Panc1 (cell line): ENCODE measurements around the gene HPN. TPM values are rescaled to one million over a fixed set of nuclear protein-coding genes. Genes with fewer than 3 reads are reported as not detected.

Experiments
- ATAC-seq: fragments of 200-7000 bp; cut with Tn5 transposase; 2 replicates; pipeline ENCODE4 v1.9.1; 2020; ENCODE audit warnings: mild to moderate bottlenecking, moderate library complexity
- BruUV-seq: library from RNA; stranded (reverse); fragments of 400-500 nt; replicated peaks from 2 replicates; lab custom pipeline; 2021; lab: Mats Ljungman, UMichigan
- CTCF ChIA-PET: fragments of 300-600 bp; sonication (Branson Sonifier 250); formaldehyde crosslinking; loops from one replicate; lab custom pipeline; 2022; ENCODE audit warnings: antibody characterized with exemption; lab: Charles Lee
- POLR2A ChIA-PET: fragments of 300-600 bp; sonication (Branson Sonifier 250); formaldehyde crosslinking; loops from one replicate; lab custom pipeline; 2022; ENCODE audit warnings: antibody characterized with exemption; lab: Charles Lee
- DNase-seq: peaks from one replicate; pipeline ENCODE4 v3.0.0-alpha.2; 2010; ENCODE audit warnings: low read depth, low spot score
- H3K27ac ChIP-seq: 2 replicates; pipeline ENCODE4 v1.5.1; 2011; ENCODE audit warnings: mild to moderate bottlenecking, low read length, inconsistent platforms
- H3K27me3 ChIP-seq: fragments of 200-500 bp; sonication (Bioruptor generic); 2 replicates; pipeline ENCODE4 v1.6.0; 2014; ENCODE audit warnings: low read length, inconsistent platforms; ENCODE audit not compliant: control insufficient read depth, insufficient read depth
- H3K36me3 ChIP-seq: fragments of 200-500 bp; sonication (Bioruptor generic); 2 replicates; pipeline ENCODE4 v1.5.1; 2014; ENCODE audit warnings: inconsistent platforms, mild to moderate bottlenecking, low read length, moderate library complexity; ENCODE audit not compliant: control insufficient read depth, insufficient read depth
- H3K4me1 ChIP-seq: 2 replicates; pipeline ENCODE4 v1.5.1; 2011; ENCODE audit warnings: inconsistent platforms, mild to moderate bottlenecking, low read length, moderate library complexity; ENCODE audit not compliant: control insufficient read depth, insufficient read depth
- H3K4me3 ChIP-seq, 2 experiments: 2 replicates each; pipeline ENCODE4 v1.5.1; 2011 to 2012; ENCODE audit warnings: low read depth in 2 of 2, low read length in 2 of 2, mild to moderate bottlenecking in 2 of 2, inconsistent platforms in 1 of 2, moderate library complexity in 1 of 2
- H3K9me3 ChIP-seq: fragments of 200-500 bp; sonication (Bioruptor generic); 2 replicates; pipeline ENCODE4 v1.5.1; 2014; ENCODE audit warnings: low read depth, mild to moderate bottlenecking, inconsistent platforms, low read length, moderate library complexity; ENCODE audit not compliant: control insufficient read depth, insufficient read depth
- CTCF ChIP-seq: fragments of 450-650 bp; IDR thresholded peaks from 2 replicates; pipeline ENCODE4 v1.5.1; 2017; ENCODE audit warnings: mild to moderate bottlenecking
- POLR2AphosphoS5 ChIP-seq: IDR thresholded peaks from 2 replicates; pipeline ENCODE4 v1.6.1; 2012; ENCODE audit warnings: mild to moderate bottlenecking, low read depth, low read length, moderate library complexity
- REST ChIP-seq, 2 experiments: IDR thresholded peaks; 2 replicates each; pipeline ENCODE4 v1.6.1; 2011 to 2012; ENCODE audit warnings: low read depth in 2 of 2, control low read depth in 1 of 2, low read length in 1 of 2, mild to moderate bottlenecking in 1 of 2, moderate library complexity in 1 of 2; ENCODE audit not compliant: insufficient read depth in 1 of 2
- SIN3A ChIP-seq: IDR thresholded peaks from 2 replicates; pipeline ENCODE4 v1.6.1; 2012; ENCODE audit warnings: low read depth, mild to moderate bottlenecking, low read length, moderate library complexity, borderline replicate concordance; ENCODE audit not compliant: insufficient read depth
- TCF7L2 ChIP-seq: IDR thresholded peaks from 2 replicates; pipeline ENCODE4 v1.6.1; 2011; ENCODE audit warnings: mild to moderate bottlenecking, low read depth, low read length, inconsistent platforms
- in situ Hi-C: cut with HindIII; loops from 2 replicates; pipeline ENCODE4 v1.10.0; 2016; ENCODE audit warnings: low sequenced_read_pairs, low pct_unique_long_range_greater_than_20kb
- intact Hi-C: fragments of 100-400 bp; cut with micrococcal nuclease; formaldehyde crosslinking; loops from one replicate; pipeline ENCODE4 v1.10.0; 2022; ENCODE audit not compliant: unreplicated experiment
- total RNA-seq: library from RNA; stranded (reverse); gene quantifications from one replicate; pipeline ENCODE4 v1.2.1, GENCODE V29; 2021; ENCODE audit not compliant: unreplicated experiment

HPN gene
- total RNA-seq, 1 experiment from 2014 or later: 0.08 TPM

GRCh38 chr19:35079826-35080225 is 38.3 kb downstream of the HPN start:
- CTCF ChIA-PET: no interaction called here
- intact Hi-C loops: no loop called here
- Histone ChIP-seq H3K36me3 (no peaks in the 10 kb centered on the region), H3K27ac (no peak overlapping the region), H3K9me3 (no peaks in the 10 kb centered on the region), H3K27me3 (no peaks in the 10 kb centered on the region; the same call in 1 of the 2 replicates), H3K4me3 (no peak overlapping the region), H3K4me1 (no peaks in the 10 kb centered on the region)
- no TSS peak for BruUV-seq
- no peak for ATAC-seq
- in situ Hi-C loops: no loop called here
- DNase-seq: no peak
- POLR2A ChIA-PET: no interaction called here
- TF ChIP-seq TCF7L2 (no peak), SIN3A (no peak), POLR2AphosphoS5 (no peak), CTCF (no peak), REST (IDR thresholded peaks at IDR 0.05; ENCODE audit: insufficient read depth in 1 of 2, low read depth in 2 of 2, low read length in 1 of 2) (no peak)

- no peak for DNase-seq
- no peak for ATAC-seq
- in situ Hi-C loops (no loop called here), intact Hi-C loops (no loop called here)
- no peaks in the 10 kb centered on the region for H3K36me3 ChIP-seq
- H3K27ac ChIP-seq: no peak overlapping the region
- TF ChIP-seq REST (IDR thresholded peaks at IDR 0.05; ENCODE audit: insufficient read depth in 1 of 2, low read depth in 2 of 2, low read length in 1 of 2): no peak
- no peak for TF ChIP-seq POLR2AphosphoS5
- no peak for TF ChIP-seq CTCF
- no peak for TF ChIP-seq SIN3A
- no peak for TF ChIP-seq TCF7L2
- POLR2A ChIA-PET: no interaction called here
- BruUV-seq: no TSS peak
- H3K4me3 ChIP-seq: no peak overlapping the region
- H3K9me3 ChIP-seq: no peaks in the 10 kb centered on the region
- CTCF ChIA-PET: interaction anchor here (0.6 to 0.7 kb wide), 2 partner anchors 24 to 36 kb away, joined by 3 read pairs; no protein-coding TSS in a partner anchor
- no peaks in the 10 kb centered on the region; the same call in 1 of the 2 replicates for H3K27me3 ChIP-seq
- H3K4me1 ChIP-seq: no peaks in the 10 kb centered on the region
Measured at GRCh38 chr19:35080613-35081170, 39.2 kb downstream of the HPN start.
